ENCODE measurements around the gene THOC1.

- TF ChIP-seq CTCF (IDR thresholded peaks at IDR 0.05; ENCODE audit: low read depth, low read length), result no peak
- TF ChIP-seq POLR2A (IDR thresholded peaks at IDR 0.05; ENCODE audit: extremely low read depth, insufficient read length), result no peak
- TF ChIP-seq MYC (IDR thresholded peaks at IDR 0.05; ENCODE audit: low read depth, low read length), result no peak
- no peak for TF ChIP-seq MAX (IDR thresholded peaks at IDR 0.05; ENCODE audit: low read depth, low read length)
These were observed 513 bp downstream of the THOC1 start for GRCh38 chr18:267380-267687.

Measured in NB4 (cell line).